OCI-LY1 (cell line): ENCODE measurements around the gene S100A1.

ENCODE experiments used
- H2AFZ ChIP-seq: fragments of 200-600 bp; sonication (generic), shearing (Covaris generic); 2 replicates; pipeline ENCODE4 v1.6.0; 2014; ENCODE audit warnings: antibody characterized with exemption, mild to moderate bottlenecking, low read length
- H3F3A ChIP-seq: fragments of 200-600 bp; sonication (generic), shearing (Covaris generic); 2 replicates; pipeline ENCODE4 v1.6.0; 2014; ENCODE audit warnings: mild to moderate bottlenecking, antibody characterized with exemption, low read length, moderate library complexity; ENCODE audit not compliant: insufficient read depth
- H3K27ac ChIP-seq: fragments of 200-600 bp; sonication (generic); 2 replicates; pipeline ENCODE4 v1.5.1; 2014; ENCODE audit warnings: low read length, mixed run types, mild to moderate bottlenecking, low read depth; ENCODE audit not compliant: poor library complexity, severe bottlenecking
- H3K27me3 ChIP-seq: fragments of 200-600 bp; sonication (generic); 2 replicates; pipeline ENCODE4 v1.6.0; 2014; ENCODE audit warnings: antibody characterized with exemption, mild to moderate bottlenecking, low read length, moderate library complexity; ENCODE audit not compliant: insufficient read depth
- H3K36me3 ChIP-seq: fragments of 200-600 bp; sonication (generic); 2 replicates; pipeline ENCODE4 v1.6.1; 2014; ENCODE audit warnings: mild to moderate bottlenecking, antibody characterized with exemption, low read length, moderate library complexity, mixed read lengths; ENCODE audit not compliant: insufficient read depth
- H3K4me1 ChIP-seq: fragments of 200-600 bp; sonication (generic); 2 replicates; pipeline ENCODE4 v1.5.1; 2014; ENCODE audit warnings: mild to moderate bottlenecking, low read length, moderate library complexity; ENCODE audit not compliant: insufficient read depth, severe bottlenecking
- H3K4me2 ChIP-seq: fragments of 200-600 bp; sonication (generic), shearing (Covaris generic); 2 replicates; pipeline ENCODE4 v1.6.1; 2014; ENCODE audit warnings: low read length
- H3K4me3 ChIP-seq: fragments of 200-600 bp; sonication (generic); 2 replicates; pipeline ENCODE4 v1.5.1; 2014; ENCODE audit warnings: low read length, low read depth, mild to moderate bottlenecking, mixed read lengths; ENCODE audit not compliant: poor library complexity, severe bottlenecking
- H3K79me2 ChIP-seq: fragments of 200-600 bp; shearing (Covaris generic); 2 replicates; pipeline ENCODE4 v1.6.1; 2016; ENCODE audit warnings: mixed run types, low read length, mixed read lengths; ENCODE audit not compliant: insufficient read depth
- H3K9ac ChIP-seq: fragments of 200-600 bp; sonication (generic), shearing (Covaris generic); 2 replicates; pipeline ENCODE4 v1.6.1; 2014; ENCODE audit warnings: mild to moderate bottlenecking, low read length, mixed read lengths
- H3K9me2 ChIP-seq: fragments of 200-600 bp; sonication (generic), shearing (Covaris generic); 2 replicates; pipeline ENCODE4 v1.6.1; 2014; ENCODE audit warnings: low read depth, mild to moderate bottlenecking, low read length, mixed read lengths
- H3K9me3 ChIP-seq: fragments of 200-600 bp; shearing (Covaris generic); 2 replicates; pipeline ENCODE4 v1.6.1; 2014; ENCODE audit warnings: low read length, mixed read lengths
- H4K20me1 ChIP-seq: fragments of 200-600 bp; sonication (generic), shearing (Covaris generic); 2 replicates; pipeline ENCODE4 v1.6.0; 2016; ENCODE audit warnings: mild to moderate bottlenecking, low read length; ENCODE audit not compliant: insufficient read depth
- CTCF ChIP-seq: fragments of 200-600 bp; sonication (generic), shearing (Covaris generic); IDR thresholded peaks from 2 replicates; pipeline ENCODE4 v1.5.1; 2017; ENCODE audit warnings: mild to moderate bottlenecking, antibody characterized with exemption, low read length, moderate library complexity, mixed read lengths
- EZH2 ChIP-seq: fragments of 200-600 bp; sonication (generic), shearing (Covaris generic); IDR thresholded peaks from 2 replicates; pipeline ENCODE4 v1.8.0; 2017; ENCODE audit warnings: borderline replicate concordance, mixed run types, mild to moderate bottlenecking, antibody characterized with exemption, low read length, moderate library complexity, mixed read lengths

S100A1 gene

DNA sequence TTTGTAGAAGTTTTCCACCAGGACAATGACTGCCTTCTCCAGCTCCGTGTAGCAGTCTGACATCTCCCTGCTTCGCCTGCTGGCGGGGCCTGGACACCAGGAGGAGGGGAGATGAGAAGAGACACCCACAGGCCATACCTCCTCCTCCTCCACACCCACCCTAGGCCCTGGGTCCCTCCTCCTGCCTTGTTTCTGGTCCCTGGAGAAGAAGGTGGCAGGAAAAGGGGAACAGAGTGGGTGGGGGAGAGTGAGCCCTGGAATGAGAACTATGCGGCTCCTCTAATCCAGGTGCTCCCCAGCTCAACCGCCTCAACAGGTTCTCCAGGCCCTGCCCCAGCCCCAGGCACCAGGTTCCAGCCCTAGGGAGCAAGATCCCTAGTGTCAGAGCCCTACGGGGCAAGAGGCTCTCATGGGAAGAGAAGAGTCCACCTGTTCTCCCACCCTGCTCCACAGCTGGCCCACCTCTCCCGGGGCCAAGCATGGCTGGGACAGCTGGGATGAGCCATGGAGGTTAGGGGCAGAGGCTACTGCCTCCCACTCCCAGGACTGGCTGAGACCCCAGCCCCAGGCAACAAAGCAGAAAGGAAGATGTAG, 20.0 kb upstream of the S100A1 start:
- Histone ChIP-seq H3K27ac (no peak overlapping the region), H2AFZ (no peak overlapping the region), H3F3A (no peaks in the 10 kb centered on the region), H3K27me3 (no peaks in the 10 kb centered on the region; the same call in 1 of the 2 replicates), H3K36me3 (no peaks in the 10 kb centered on the region), H3K9me3 (no peaks in the 10 kb centered on the region), H3K4me2 (no peak overlapping the region), H3K4me3 (no peak overlapping the region), H3K9me2 (no peaks in the 10 kb centered on the region), H3K9ac (no peak overlapping the region), H4K20me1 (no peaks in the 10 kb centered on the region), H3K79me2 (no peaks in the 10 kb centered on the region), H3K4me1 (no peaks in the 10 kb centered on the region)
- TF ChIP-seq CTCF (no peak), EZH2 (no peak)

GRCh38 chr1:153608742-153609584, 19.3 kb upstream of the S100A1 start:
- Histone ChIP-seq H3F3A (no peaks in the 10 kb centered on the region), H3K79me2 (no peaks in the 10 kb centered on the region), H3K36me3 (no peaks in the 10 kb centered on the region), H3K9ac (no peak overlapping the region), H2AFZ (no peak overlapping the region), H3K4me1 (no peaks in the 10 kb centered on the region), H3K4me3 (no peak overlapping the region), H3K27me3 (no peaks in the 10 kb centered on the region; the same call in 1 of the 2 replicates), H3K4me2 (no peak overlapping the region), H3K9me3 (no peaks in the 10 kb centered on the region), H4K20me1 (no peaks in the 10 kb centered on the region), H3K27ac (no peak overlapping the region), H3K9me2 (no peaks in the 10 kb centered on the region)
- TF ChIP-seq EZH2 = no peak
- TF ChIP-seq CTCF = no peak

GRCh38 chr1:153609585-153609907, 18.7 kb upstream of the S100A1 start:
- Histone ChIP-seq H3K27me3 (no peaks in the 10 kb centered on the region; the same call in 1 of the 2 replicates), H3K36me3 (no peaks in the 10 kb centered on the region), H3K4me1 (no peaks in the 10 kb centered on the region), H2AFZ (no peak overlapping the region), H4K20me1 (no peaks in the 10 kb centered on the region), H3K27ac (no peak overlapping the region), H3K9me3 (no peaks in the 10 kb centered on the region), H3K9me2 (no peaks in the 10 kb centered on the region), H3K79me2 (no peaks in the 10 kb centered on the region), H3K9ac (no peak overlapping the region), H3K4me2 (no peak overlapping the region), H3K4me3 (no peak overlapping the region), H3F3A (no peaks in the 10 kb centered on the region)
- TF ChIP-seq CTCF (no peak), EZH2 (no peak)
